ENCODE measurements around the gene POLR1A.

The POLR1A gene

DNA sequence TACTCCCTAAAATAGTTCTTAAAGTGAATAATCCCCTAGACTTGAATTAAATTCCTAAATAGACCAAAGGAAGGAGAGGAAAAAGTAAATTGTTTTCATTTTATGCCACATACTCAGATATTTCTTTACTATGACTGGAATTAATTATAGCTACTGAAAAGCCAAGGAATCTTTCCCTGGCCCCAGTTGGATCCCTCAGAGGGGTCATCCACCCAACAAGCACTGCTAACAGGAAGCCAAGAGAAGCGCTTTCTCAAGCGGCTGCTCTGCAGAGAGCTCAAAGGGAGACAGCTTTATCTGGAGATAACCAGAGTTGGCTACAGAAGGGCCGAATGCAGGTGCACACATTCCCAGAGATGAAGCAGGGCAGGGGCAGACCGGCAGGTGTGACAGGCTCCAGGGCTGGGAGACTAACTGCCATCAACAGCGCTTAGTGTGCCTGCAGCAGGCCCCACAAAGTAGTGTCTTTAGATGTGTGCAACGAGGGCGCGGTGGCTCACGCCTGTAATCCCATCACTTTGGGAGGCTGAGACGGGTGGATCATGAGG lies 51.1 kb downstream of the POLR1A start:
- H3K27ac ChIP-seq (ENCODE audit: low read depth, low read length), result no peak overlapping the region
- H3K79me2 ChIP-seq (ENCODE audit: control insufficient read depth, low read length), result no peaks in the 10 kb centered on the region
- H3K9me3 ChIP-seq (ENCODE audit: control insufficient read depth, insufficient read depth, low read length), result no peaks in the 10 kb centered on the region
- H3K4me3 ChIP-seq (ENCODE audit: low read length), result no peak overlapping the region
- no peaks in the 10 kb centered on the region for H3F3A ChIP-seq (ENCODE audit: control insufficient read depth, insufficient read depth)
- no peaks in the 10 kb centered on the region for H4K20me1 ChIP-seq (ENCODE audit: control insufficient read depth, insufficient read depth, low read depth, low read length)
- H3K4me2 ChIP-seq (ENCODE audit: low read length), result no peak overlapping the region
- no peaks in the 10 kb centered on the region for H3K9me2 ChIP-seq (replicated peaks; ENCODE audit: control insufficient read depth, low read length)
- no peak for TF ChIP-seq EZH2phosphoT487 (IDR thresholded peaks at IDR 0.05; ENCODE audit: borderline replicate concordance, low read length)
- TF ChIP-seq, protein P1, sequence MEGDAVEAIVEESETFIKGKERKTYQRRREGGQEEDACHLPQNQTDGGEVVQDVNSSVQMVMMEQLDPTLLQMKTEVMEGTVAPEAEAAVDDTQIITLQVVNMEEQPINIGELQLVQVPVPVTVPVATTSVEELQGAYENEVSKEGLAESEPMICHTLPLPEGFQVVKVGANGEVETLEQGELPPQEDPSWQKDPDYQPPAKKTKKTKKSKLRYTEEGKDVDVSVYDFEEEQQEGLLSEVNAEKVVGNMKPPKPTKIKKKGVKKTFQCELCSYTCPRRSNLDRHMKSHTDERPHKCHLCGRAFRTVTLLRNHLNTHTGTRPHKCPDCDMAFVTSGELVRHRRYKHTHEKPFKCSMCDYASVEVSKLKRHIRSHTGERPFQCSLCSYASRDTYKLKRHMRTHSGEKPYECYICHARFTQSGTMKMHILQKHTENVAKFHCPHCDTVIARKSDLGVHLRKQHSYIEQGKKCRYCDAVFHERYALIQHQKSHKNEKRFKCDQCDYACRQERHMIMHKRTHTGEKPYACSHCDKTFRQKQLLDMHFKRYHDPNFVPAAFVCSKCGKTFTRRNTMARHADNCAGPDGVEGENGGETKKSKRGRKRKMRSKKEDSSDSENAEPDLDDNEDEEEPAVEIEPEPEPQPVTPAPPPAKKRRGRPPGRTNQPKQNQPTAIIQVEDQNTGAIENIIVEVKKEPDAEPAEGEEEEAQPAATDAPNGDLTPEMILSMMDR (IDR thresholded peaks at IDR 0.05; ENCODE audit: low read depth, low read length, poor library complexity, severe bottlenecking), result no peak
- H3K27me3 ChIP-seq (ENCODE audit: control insufficient read depth, low read length), result no peaks in the 10 kb centered on the region
- H3K36me3 ChIP-seq (ENCODE audit: control insufficient read depth, low read length), result peaks cover 66% of the 10 kb centered on the region
- no peaks in the 10 kb centered on the region for H3K4me1 ChIP-seq (ENCODE audit: control insufficient read depth, low read length)

DNA sequence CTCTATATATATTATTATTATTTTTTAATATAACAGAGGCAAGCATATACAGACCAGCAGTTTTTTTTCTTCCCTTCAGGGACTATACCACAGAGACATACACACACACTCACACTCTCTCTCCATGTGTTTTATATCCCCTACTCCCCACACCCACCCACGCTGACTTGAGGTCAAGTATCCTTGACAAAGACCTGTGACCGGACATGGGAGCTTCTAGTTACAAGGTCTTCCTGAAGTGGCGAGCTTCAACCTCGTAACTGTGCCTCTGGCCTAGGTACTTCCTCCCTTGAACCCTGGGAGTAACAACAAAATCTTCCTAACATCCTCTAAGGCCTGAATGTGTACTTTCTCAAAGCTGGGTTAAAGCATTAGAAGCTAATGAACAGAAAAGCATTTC lies 52.5 kb downstream of the POLR1A start:
- no peaks in the 10 kb centered on the region for H4K20me1 ChIP-seq (ENCODE audit: control insufficient read depth, insufficient read depth, low read depth, low read length)
- no peaks in the 10 kb centered on the region for H3K9me3 ChIP-seq (ENCODE audit: control insufficient read depth, insufficient read depth, low read length)
- no peak overlapping the region for H3K4me2 ChIP-seq (ENCODE audit: low read length)
- no peak overlapping the region for H3K27ac ChIP-seq (ENCODE audit: low read depth, low read length)
- peaks cover 76% of the 10 kb centered on the region for H3K36me3 ChIP-seq (ENCODE audit: control insufficient read depth, low read length)
- H3F3A ChIP-seq (ENCODE audit: control insufficient read depth, insufficient read depth), result no peaks in the 10 kb centered on the region
- H3K27me3 ChIP-seq (ENCODE audit: control insufficient read depth, low read length), result no peaks in the 10 kb centered on the region
- no peak for TF ChIP-seq EZH2phosphoT487 (IDR thresholded peaks at IDR 0.05; ENCODE audit: borderline replicate concordance, low read length)
- TF ChIP-seq, protein P1 (IDR thresholded peaks at IDR 0.05; ENCODE audit: low read depth, low read length, poor library complexity, severe bottlenecking), result no peak
- H3K79me2 ChIP-seq (ENCODE audit: control insufficient read depth, low read length), result no peaks in the 10 kb centered on the region
- no peaks in the 10 kb centered on the region for H3K4me1 ChIP-seq (ENCODE audit: control insufficient read depth, low read length)
- no peaks in the 10 kb centered on the region for H3K9me2 ChIP-seq (replicated peaks; ENCODE audit: control insufficient read depth, low read length)
- no peak overlapping the region for H3K4me3 ChIP-seq (ENCODE audit: low read length)

DNA sequence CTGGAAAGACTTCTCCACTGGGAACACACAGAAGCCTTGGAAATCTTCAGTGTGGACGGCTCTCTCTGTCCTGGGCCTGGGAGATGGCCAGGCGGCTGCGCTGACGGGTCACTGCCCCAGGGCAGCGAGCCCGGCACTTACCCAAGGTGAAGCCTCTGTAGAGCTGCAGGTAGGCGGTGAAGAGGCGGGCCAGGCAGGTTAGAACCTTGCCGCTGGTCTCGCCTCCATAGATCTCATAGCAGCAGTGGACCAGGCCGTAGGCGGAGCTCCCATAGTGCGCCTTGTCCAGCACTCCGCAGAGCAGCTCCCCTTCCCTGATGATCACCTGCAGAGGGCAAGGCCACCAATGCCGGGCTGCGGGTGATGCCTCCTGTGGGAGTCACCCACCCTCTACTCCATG lies 53.0 kb downstream of the POLR1A start:
- Histone ChIP-seq H3K4me2 (ENCODE audit: low read length) (no peak overlapping the region), H3K27me3 (ENCODE audit: control insufficient read depth, low read length) (no peaks in the 10 kb centered on the region), H3K4me1 (ENCODE audit: control insufficient read depth, low read length) (no peaks in the 10 kb centered on the region), H3K27ac (ENCODE audit: low read depth, low read length) (no peak overlapping the region), H3K9me2 (replicated peaks; ENCODE audit: control insufficient read depth, low read length) (no peaks in the 10 kb centered on the region), H3K79me2 (ENCODE audit: control insufficient read depth, low read length) (no peaks in the 10 kb centered on the region), H3F3A (ENCODE audit: control insufficient read depth, insufficient read depth) (no peaks in the 10 kb centered on the region), H3K4me3 (ENCODE audit: low read length) (no peak overlapping the region), H4K20me1 (ENCODE audit: control insufficient read depth, insufficient read depth, low read depth, low read length) (no peaks in the 10 kb centered on the region), H3K36me3 (ENCODE audit: control insufficient read depth, low read length) (peaks cover 77% of the 10 kb centered on the region), H3K9me3 (ENCODE audit: control insufficient read depth, insufficient read depth, low read length) (no peaks in the 10 kb centered on the region)
- TF ChIP-seq, protein P1 (IDR thresholded peaks at IDR 0.05; ENCODE audit: low read depth, low read length, poor library complexity, severe bottlenecking), result no peak
- no peak for TF ChIP-seq EZH2phosphoT487 (IDR thresholded peaks at IDR 0.05; ENCODE audit: borderline replicate concordance, low read length)
